HG02938 (cell line): ENCODE results near the gene CACNG8.
"Not testable (repeated sequence)": the region's sequence is repeated elsewhere in the genome, so short reads cannot be mapped to it uniquely, and the experiment has no call there.

Experiments used
- ATAC-seq: cut with Tn5 transposase; IDR thresholded peaks from one replicate; pipeline ENCODE4 v1.9.1; 2021; ENCODE audit warnings: mild to moderate bottlenecking, moderate library complexity; ENCODE audit not compliant: unreplicated experiment

CACNG8 gene

DNA sequence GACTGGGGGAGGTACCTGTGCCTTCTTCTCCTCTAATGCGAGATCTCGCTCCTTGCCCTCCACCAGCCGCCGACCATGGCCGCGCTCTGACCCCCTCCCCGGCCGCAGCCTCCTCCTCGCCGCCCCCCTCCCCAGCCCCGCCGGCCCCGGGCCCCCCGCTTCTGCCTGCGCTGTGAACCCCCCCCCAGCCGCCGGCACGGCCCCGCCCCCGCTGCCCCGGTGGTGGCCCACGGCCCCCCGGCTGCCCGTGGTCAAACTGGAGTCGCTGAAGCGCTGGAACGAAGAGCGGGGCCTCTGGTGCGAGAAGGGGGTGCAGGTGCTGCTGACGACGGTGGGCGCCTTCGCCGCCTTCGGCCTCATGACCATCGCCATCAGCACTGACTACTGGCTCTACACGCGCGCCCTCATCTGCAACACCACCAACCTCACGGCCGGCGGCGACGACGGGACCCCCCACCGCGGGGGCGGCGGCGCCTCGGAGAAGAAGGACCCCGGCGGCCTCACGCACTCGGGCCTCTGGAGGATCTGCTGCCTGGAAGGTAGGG is at the start of gene CACNG8:
TSS of gene CACNG8 (plus strand) at position 51 of the 545 bp plus-strand sequence.
- ATAC-seq: no peak

GRCh38 chr19:53915000-53915399 is 47.7 kb upstream of the CACNG8 start:
- no peak for ATAC-seq

DNA sequence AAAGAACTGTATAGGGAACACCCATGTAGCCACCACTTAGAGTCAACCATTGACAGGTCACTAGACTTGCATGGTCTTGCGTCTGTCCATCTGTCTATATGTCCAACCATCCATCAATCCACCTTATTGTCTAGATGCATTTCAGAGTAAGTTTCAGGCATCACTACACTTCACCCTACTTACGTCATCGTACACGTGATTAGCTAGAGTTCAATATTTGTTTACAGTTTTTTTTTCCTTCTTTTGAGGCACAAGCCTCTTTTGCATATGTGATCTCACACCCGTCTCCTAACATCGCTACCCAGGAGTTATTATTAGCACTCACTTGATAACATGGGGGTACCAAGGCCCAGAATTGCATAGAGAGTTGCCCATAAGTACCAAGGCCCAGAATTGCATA is 46.7 kb upstream of the CACNG8 start:
- ATAC-seq: no peak

- ATAC-seq: no peak
Observed at GRCh38 chr19:53917356-53917755, 45.4 kb upstream of the CACNG8 start.

GRCh38 chr19:53927739-53928138 is 35.0 kb upstream of the CACNG8 start:
- ATAC-seq: no peak

- no peak for ATAC-seq
Observed at GRCh38 chr19:53936029-53936428, 26.7 kb upstream of the CACNG8 start.

- ATAC-seq: no peak
Observed at GRCh38 chr19:53942001-53942786, 20.5 kb upstream of the CACNG8 start.

- no peak for ATAC-seq
Observed at GRCh38 chr19:53944416-53944815, 18.3 kb upstream of the CACNG8 start.

GRCh38 chr19:53944933-53945332 is 17.8 kb upstream of the CACNG8 start:
- ATAC-seq: no peak

DNA sequence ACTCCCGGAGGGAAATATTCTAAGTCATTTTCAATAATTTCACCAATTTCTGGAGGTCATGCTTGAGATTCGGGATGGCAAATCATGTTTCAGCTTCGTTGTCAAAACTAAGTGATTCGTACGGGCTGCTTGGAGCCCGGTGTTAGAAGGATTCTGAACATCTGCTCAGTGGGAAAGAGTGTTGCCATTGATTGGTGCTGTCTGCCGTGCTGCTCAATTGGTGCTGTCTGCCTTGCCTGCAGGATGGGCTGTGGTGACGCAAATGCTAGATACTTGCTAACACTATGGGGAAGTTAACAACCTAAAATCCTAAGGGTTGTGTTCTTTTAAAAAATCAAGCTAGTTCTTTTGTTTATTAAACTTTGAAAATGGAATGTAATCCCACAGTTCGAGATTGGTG is 17.3 kb upstream of the CACNG8 start:
- ATAC-seq: no peak

DNA sequence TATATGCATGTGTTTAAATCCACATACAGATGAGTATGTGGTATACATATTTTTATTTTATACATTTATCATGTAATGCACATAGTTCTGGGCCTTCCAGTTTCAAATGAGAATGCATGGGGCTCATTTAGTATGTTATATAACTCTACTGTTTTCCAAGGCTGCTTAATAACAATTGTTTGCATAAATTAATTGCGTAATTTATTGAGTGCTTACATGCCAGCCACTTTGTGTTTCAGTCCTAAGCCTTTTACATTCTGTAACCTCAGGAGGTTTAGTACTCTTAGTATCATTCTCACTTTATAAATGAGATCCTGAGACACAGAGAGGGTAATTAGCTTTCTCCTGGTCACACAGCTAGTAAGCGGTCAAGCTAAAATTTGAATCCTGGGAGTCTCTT is 16.7 kb upstream of the CACNG8 start:
- ATAC-seq: no peak

- ATAC-seq: no peak
Observed at GRCh38 chr19:53947624-53948023, 15.1 kb upstream of the CACNG8 start.

DNA sequence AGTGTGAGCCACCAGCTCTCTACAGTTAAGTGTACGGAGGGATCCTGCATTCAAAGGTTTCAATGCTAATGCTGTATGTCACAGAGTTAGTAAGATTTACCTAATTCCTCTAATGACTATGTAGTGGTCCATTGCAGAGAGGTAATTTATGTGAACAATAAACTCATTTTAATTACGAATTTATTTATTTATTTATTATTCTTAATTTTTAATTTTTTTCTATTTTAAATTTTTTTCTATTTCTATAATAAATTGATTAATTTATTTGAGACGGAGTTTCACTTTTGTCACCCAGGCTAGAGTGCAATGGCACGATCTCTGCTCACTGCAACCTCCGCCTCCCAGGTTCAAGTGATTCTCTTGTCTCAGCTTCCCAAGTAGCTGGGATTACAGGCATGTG is 14.1 kb upstream of the CACNG8 start:
- ATAC-seq: not testable (repeated sequence)

DNA sequence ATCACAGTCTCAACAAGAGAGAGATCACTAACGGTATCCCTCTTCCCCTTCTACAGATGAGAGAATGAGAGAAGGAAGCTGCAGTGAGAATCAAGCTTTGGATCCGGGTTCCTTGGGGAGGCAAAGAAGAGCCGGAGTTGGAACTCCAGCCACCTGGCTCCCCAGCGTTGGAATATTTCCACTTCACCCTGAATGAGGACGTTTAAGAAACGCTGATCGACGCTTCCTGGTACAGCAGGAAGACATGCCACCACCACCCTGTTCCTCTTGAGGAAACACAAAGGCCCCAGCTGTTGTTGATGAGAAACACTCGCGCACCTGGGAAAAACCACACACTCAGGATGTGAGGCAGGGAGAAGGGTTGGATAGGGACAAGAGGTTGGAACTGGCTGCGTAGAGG is 11.3 kb upstream of the CACNG8 start:
- ATAC-seq: no peak

- no peak for ATAC-seq
Observed at GRCh38 chr19:53951947-53952346, 10.8 kb upstream of the CACNG8 start.

DNA sequence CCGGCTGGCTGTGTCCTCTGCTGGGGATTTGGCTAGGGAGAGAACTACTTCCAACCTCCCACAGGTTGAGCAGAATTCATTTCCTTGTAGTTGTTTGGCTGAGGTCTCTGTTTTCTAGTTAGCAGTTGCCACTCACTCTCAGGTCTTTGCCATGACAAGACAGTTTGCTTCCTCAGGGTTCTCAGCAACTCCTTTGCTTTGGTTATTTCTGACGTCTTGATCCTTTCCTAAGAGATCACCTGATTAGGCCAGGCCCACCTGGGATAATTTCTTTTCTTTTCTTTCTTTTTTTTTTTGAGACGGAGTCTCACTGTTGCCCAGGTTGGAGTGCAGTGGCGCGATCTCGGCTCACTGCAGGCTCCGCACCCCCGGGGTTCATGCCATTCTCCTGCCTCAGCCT is 9.4 kb upstream of the CACNG8 start:
- ATAC-seq: no peak

GRCh38 chr19:53957448-53958167 is 5.1 kb upstream of the CACNG8 start:
- no peak for ATAC-seq

GRCh38 chr19:53958168-53958571 is 4.6 kb upstream of the CACNG8 start:
- no peak for ATAC-seq

DNA sequence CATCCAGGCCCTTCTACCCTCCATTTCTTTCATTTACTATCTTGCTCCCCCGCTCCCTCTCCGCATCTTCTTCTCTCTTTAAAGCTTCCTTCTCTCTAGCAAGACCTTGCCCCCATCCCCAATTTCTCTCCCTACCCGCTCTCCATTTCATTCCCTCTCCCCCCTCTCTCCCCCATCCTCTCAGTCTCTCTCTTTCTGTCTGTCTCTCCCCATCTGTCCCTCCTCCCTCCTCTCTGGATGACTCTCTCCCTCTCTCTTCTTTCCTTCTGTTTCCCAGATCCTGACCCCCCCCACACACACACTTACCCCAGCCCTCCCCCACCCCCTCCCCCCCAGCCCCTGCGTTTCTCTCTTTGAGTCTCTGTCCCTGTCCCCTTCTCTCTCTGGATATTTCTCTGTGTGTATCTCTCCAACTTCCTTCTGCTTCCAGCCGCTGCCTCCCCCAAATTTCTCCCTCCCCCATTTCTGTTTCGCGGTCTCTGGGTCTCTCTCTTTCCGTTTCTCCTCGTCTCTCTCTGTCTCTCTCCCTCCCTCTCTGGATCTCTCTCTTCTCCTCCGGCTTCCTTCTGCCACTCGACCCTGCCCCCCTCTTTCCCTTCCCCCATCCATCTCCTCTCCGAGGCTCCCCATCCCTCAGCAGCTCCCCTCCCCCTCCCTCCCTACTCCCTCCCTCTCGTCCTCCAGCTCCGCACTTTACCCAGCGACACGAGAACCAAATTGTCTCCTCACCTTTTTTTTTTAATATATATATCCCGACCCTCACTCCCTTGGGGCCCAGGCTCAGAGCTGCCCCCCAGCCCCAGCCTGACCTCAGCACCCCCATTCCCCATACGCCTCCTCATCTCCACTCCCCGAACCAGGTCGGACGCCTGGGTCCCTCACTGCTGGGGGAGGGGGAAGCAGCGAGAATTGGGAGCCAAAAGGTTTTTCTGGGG is 3.6 kb upstream of the CACNG8 start:
- ATAC-seq: no peak

DNA sequence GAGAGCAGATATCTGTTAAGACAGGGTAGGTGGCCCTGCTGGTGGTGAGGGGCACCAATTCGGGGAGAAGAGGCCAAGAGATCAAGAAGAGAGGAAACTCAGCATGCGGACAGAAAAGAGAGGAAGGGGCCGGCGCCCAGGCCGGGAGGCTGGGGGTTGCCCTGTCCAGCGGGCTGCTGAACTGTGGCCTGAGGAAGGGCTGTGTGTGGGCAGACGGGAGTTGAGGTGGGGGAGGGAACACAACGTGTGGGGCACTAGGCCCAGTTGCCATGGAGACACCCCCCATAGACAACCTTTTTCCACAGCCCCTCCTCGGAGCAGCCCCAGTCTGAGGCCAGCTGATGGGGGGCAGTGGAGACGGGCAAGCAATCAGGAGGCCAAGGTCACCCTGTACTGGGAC is 2.5 kb upstream of the CACNG8 start:
- no peak for ATAC-seq

- ATAC-seq: no peak
Observed at GRCh38 chr19:53960886-53961285, 1.9 kb upstream of the CACNG8 start.
